GM19395 (cell line): ENCODE measurements around the gene KCTD17.

Experiments used
- ATAC-seq: cut with Tn5 transposase; IDR thresholded peaks from one replicate; pipeline ENCODE4 v1.9.1; 2021; ENCODE audit warnings: mild to moderate bottlenecking, moderate library complexity; ENCODE audit not compliant: unreplicated experiment

The KCTD17 gene

DNA sequence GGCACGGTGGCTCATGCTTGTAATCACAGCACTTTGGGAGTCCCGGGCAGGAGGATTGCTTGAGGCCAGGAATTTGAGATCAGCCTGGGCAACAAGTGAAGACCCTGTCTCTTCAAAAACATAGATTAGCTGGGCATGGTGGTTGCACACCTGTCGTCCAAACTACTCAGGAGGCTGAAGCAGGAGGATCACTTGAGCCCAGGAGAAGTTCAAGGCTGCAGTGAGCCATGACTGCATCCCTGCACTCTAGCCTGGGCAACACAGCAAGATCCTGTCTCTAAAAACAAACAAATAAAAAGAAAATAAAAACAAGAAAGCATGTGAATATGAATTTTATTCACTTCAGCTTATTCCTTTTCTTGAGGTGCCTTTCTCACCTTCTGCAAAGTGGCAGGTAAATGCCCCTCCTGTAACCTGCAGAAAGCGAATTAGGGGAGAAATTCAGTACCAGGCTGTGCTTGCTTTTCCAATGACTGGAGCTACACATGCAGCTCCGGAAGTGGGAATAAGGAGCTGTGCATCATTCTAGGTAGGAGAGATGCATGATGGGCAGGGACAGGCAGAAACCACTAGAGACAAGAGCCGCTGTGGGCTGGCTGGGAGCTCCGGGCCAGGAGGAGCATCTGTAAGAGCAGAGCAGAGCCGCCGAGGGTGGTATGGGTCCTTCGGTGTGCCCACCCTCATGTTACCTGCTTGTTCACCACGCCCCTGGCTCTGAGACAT lies 14.7 kb upstream of the KCTD17 start:
- no peak for ATAC-seq

DNA sequence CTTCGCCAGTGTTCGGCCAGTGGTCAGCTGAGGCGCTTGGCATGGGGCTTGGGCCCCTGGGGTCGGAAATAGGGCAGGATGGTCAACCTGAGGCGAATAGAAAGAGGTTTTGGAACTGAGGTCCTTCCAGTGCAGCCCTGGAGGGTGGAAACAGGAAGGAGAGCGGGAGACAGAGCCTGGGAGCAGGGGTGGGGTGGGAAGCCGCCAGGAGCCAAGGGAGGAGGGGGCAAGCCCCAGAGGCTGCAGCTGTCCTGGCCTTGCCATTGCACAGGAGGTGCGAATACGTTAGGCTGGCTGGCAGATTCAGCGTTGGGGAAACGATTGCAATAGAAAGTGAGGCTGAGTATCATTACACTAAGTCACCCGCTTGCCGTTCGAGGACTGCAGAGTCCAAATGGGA lies 13.9 kb upstream of the KCTD17 start:
- no peak for ATAC-seq

DNA sequence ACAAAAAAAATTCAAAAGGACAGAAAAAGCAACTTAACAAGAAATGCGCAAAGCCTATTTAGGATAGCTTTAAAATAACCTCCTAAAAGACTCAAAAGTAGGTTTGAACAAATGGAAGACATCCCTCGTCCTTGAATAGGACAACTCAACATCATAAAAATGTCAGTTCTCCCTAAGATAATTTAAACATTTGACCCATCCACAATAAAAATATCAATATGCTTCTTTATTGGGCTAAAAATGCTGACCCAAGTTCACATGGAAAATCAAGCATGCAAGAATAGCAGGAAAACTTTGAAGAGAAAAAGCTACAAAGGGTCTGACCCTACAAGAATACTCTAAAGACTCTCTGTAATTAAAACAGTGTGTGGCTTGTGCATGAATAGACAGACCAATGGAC lies 12.1 kb upstream of the KCTD17 start:
- no peak for ATAC-seq

DNA sequence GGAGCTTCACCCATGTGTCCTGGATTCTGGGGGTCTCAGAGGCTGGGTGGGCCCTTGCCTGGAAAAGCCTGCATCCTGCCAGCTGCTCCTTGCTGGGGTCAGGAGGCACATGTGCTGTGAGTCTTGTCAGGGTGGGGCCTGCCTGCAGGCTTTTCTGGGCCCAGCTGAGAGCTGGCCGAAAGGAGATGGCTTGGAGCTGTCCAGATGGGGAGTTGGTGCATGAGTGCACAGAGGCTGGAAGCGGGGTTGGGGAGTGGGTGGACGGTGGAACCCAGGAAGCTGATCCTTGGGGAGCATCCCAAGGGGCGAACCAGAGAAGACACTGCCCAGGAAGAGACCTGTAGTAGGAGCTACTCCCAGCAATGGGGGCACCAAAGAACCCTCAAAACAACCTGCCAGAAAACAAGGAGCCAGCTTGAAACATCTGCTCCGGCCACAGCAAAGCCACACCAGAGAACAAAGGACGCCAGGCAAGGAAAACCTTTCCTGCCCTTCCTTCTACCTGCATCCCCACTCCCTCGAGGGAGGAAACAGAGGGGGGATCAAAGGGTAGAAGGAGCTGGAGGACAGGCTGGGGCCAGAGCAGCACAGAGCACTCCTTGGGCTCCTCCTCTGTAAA lies 8.2 kb upstream of the KCTD17 start:
- ATAC-seq = no peak

DNA sequence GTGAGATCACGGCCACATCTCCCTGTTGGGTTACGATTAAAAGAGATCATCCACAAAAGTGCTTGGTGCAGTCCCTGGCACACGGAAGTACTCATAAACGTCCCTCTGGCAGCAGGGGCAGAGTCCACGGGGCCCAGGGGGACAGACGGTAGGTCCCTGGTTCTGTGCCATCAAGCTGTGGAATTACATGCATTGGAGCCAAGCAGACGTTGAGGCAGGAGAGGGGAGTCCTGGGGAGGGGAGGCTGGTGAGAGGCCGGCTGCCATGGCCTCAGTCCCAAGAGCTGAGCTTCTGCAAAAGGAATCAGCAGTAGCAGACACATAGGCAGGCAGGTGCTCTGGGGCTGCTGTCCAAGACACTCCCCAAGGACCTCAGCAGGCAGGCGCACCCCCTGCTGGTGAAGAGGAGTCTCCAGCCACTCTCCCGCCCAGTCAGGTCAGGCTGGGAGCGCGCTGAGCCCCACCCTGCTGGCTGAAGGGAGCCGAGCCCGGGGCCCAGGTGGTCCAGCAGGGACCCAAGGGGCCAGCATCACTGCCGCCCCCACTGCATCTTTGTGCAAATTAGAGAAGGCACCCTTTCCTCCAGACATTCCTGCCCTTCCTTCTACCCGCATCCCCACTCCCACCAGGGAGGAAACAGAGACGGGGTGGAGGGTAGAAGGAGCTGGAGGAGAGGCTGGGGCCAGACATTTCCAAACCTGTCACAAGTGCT lies 7.6 kb upstream of the KCTD17 start:
- no peak for ATAC-seq

- no peak for ATAC-seq
These were observed 6.6 kb upstream of the KCTD17 start for GRCh38 chr22:37044634-37045625.

- ATAC-seq = no peak
These were observed 5.6 kb upstream of the KCTD17 start for GRCh38 chr22:37045958-37046357.

DNA sequence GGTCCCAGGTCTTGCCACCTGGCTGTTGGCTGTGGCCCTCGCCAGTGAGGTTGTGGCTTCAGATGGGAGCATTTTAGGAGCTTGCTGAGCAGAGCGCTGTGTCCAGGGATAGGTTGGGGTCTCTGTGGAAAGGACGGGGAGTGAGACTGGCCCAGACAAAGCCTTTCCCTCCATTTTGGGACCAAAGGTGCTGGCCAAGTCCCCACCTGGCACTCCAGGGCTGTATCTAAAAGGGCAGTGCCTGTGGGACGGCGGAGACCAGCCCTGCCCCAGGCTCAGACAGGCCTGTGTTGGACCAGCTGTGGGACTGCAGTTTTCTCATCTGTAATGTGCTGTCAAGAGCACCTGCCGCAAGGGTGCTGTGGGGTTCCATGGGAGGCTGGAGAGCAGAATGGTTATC lies 5.0 kb upstream of the KCTD17 start:
- ATAC-seq = no peak

DNA sequence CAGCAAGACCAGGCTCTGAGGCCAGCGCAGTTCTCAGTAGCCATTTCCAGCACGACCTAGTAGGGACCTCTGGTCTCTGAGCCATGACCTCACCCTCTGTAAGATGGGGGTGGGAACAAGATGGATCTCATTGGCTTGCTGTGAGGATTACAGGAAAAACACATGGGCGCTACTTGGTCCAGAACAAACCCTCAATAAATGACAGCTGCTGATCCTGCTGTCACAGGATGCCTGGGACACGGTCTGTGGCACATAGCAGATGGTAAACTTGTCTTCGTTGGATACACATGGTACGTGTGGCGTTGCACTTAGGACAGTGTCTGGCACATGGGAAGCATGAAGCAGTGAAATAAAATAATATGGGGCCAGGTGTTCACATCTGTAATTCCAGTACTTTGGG lies 4.5 kb upstream of the KCTD17 start:
- ATAC-seq = no peak

DNA sequence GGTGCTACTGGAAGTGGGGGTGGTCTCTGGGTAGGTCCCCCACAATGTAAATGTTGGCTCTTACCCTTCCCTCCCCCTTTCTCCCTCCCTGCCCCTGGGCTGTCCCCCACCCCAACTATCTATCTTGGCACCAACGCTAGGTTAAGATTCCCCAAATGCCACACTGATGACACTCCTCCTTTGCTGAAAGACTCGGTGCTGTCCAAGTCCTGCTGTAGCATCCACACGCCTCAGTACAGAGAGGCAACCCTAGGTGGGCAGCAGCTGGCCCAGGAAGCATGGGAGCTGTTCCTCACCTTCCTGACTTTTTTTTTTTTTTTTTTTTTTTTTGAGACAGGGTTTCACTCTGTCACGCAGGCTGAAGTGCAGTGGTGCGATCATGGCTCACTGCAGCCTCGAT lies 3.4 kb upstream of the KCTD17 start:
- no peak for ATAC-seq

DNA sequence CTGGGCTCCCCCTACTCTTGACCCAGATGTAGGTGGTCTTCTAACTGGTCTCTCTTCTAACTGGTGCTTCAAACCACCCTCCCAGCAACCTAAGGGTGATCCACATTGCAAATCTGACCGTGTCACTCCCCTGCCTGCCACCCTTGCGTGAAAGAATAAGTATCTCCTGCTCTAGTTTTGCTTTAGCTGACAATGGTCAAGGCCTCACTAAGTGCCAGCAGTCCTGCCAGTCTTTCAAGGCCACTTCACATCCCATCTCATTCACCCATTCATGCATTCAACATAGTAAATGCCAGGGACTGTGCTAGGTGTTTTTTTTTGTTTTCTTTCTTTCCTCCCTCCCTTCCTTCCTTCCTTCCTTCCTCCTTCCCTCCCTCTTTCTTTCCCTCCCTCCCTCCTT lies 2.3 kb upstream of the KCTD17 start:
- ATAC-seq = no peak

DNA sequence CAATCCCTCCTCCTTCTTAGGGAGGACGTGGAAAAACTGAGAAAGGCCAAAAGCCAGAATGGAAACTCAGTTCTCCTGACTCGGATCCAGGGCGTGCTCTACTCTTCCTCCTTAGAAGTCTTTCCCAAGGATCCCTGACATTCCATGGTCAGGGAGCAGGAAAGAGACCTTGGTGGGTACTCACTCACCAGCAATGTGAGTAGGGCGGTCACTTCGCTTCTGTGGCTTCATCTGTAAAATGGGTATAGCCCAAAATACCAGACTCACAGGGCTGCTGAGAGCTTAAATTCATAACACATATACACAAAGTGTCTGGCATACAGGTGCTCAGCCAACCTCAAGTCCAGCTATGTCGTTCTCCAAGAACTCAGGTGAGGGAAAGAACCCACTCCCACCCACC lies 629 bp upstream of the KCTD17 start:
- no peak for ATAC-seq

DNA sequence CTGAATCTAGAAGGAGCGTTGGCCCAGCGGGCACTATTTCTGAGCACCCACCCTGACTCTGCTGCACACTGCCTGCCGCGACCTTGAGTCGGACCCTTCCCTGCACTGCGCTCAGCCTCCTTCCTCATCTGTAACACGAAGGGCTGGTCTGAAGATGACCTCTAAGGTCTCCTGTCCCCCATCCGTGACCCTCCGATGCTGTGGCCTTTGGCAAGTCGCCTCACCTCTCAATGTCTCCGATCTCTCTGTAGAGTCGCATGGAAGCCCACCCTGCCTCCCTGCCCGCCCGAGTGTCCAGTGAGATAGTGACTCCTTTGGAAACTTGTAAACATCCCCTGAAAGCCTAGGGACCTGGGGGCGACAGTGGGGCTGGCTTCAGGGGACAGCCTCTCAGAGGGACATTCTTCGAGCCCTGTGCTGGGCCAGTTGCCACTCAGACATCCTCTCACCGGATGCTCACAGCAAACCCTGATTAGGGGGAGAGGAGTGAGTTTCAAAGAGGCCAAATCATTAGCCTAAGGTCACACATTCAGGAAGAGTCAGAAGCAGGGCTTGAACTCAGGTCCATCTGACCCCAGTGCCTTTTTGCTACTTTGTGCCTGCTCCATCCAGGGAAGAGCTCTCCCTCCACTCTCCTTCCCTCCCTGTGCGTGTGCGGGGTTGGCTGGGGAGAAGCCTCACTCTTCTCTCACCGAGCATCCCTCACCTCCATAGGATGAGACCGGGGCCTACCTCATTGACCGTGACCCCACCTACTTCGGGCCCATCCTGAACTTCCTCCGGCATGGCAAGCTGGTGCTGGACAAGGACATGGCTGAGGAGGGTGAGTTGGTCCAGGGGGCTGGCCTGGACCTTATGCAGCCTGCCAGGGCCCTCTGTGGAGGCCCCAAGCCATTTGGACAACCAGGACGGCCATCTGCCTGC lies 1.1 kb downstream of the KCTD17 start:
- no peak for ATAC-seq

DNA sequence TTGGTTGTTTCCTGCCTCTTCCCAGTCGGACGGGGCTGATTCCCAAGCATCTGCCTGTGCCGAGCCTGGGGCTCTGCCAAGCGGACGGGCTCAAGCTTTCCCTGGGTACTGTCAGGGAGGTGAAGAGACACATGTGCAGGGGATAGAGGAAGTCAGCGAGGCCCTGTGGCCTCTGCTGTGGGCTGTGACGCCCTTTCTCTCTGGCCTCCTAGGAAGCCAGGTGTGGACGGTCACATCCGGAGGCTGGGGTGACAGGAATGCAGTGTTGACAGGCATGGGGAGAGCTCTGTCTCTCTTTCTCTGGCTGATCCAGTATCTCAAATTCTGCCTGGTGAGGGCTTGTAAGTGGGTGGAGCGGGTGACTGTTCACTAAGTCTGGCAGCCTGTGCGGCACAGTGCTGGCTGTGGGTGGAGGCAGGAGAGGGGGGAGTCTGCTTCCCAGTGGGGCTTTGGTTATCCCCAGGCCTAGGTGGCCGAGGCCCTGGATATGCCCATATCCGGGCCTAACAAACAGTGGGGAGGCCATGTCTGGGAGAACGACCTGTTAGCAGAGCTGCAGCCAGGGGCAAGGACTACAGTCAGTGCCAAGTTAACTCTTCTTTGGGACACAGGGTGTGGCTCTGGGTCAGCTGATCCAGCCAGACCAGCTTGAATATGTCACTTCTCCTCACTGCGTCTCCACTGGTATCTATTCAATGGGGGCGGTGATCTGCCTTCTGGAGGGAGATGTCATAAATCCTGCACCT lies 1.9 kb downstream of the KCTD17 start:
- no peak for ATAC-seq

DNA sequence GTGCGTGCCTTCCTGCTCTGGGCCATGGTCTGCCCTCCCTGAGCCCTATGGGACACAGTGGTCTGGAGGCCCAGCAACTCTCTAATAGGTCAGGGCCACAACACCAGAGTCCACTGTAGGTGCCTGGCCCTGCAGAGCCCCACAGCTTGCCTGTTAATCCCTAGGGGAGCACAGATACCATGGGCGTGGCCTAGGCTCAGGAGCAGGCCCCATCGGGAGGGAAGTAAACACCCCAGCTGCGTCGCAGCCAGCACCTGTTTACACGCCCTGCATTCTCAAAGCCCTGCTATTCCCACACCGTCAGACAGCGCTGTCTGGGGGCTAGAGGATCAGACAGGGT lies 2.5 kb downstream of the KCTD17 start:
- no peak for ATAC-seq

DNA sequence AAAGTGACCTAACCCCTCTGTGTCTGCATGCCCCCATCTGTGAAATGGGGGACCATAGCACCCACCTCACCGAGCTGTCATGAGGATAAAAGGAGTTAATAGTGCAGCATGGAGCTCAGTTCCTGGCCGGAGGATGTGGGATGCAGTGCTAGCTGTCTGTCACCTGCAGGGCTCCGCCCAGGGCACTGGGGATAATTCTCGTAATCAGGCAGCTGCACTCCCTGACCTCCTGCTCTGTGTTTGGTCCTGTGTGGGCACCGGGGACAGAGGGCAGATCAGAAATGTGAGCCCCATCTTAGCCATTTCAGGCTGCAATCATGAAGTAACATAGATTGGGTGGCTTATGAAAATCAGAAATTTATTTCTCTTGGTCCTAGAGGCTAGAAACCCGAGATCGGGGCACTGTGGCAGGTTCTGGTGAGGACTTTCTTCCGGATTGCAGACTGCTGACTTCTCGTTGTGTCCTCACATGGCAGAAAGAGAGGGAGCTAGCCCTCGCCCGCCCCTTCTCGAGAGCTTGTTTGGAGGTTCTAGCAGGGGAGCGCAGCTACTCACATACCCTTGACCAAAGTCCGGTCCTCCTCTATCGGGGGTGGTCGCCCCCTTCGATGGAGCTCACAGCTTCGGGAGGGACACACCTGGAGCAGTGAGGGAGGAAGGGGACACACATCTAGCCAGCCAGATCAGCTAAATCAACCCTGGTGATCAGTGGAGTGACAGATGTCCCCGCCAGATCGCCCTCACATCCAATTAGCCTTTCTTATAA lies 3.2 kb downstream of the KCTD17 start:
- no peak for ATAC-seq

DNA sequence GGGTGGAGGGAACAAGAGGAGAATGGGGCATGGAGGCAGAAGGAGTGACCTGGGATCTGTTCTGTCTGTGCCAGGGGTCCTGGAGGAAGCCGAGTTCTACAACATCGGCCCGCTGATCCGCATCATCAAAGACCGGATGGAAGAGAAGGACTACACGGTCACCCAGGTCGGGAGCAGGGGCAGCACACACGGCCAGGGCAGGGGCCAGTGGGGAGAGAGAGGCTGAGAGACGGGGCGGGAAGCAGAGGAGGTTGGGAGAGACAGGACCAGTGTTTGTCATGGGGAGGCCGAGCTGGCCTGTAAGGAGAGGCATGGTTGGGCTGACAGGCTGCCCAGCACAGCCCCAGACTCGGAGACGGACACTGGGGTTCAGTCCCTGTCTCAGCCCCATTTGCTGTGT lies 4.7 kb downstream of the KCTD17 start:
- no peak for ATAC-seq

GRCh38 chr22:37057226-37057625 lies 5.7 kb downstream of the KCTD17 start:
- no peak for ATAC-seq
